IMR-90 (cell line): ENCODE data around the gene AGBL1.

Experiments
- CEBPB ChIP-seq: IDR thresholded peaks from 2 replicates; pipeline ENCODE4 v1.6.1; 2012; ENCODE audit warnings: low read depth, low read length, improper control_type of control experiment
- POLR2A ChIP-seq: IDR thresholded peaks from 2 replicates; pipeline ENCODE4 v1.6.1; 2012; ENCODE audit warnings: mild to moderate bottlenecking, low read depth, low read length
- RFX5 ChIP-seq: IDR thresholded peaks from 2 replicates; pipeline ENCODE4 v1.8.0; 2012; ENCODE audit warnings: low read depth, mild to moderate bottlenecking, low read length, moderate library complexity
- TF ChIP-seq, protein P1 (sequence below): conservative IDR thresholded peaks from 2 replicates; pipeline ENCODE4 v1.5.1; 2012; ENCODE audit warnings: mild to moderate bottlenecking, low read depth, low read length, improper control_type of control experiment

DNA sequence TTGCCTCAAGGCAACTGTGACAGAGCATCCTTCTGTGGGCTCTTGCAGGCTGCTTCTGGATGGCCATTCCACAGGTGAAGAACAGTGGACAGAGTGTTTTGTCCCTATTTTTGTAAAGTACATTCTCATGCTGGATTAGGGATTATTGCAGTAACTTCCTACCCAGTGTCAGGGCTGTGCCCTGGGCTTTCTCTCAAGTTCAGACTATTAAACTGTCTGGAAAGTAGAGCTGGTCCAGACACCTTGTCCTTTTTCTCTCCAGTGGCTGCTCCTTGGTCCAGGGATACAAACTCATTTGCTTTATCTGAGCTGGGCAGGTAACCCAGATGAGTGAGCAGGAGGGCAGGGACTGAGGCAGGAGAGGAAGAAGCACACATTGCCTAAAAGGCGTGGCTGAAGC is 37.4 kb upstream of the AGBL1 start:
- TF ChIP-seq, protein P1, sequence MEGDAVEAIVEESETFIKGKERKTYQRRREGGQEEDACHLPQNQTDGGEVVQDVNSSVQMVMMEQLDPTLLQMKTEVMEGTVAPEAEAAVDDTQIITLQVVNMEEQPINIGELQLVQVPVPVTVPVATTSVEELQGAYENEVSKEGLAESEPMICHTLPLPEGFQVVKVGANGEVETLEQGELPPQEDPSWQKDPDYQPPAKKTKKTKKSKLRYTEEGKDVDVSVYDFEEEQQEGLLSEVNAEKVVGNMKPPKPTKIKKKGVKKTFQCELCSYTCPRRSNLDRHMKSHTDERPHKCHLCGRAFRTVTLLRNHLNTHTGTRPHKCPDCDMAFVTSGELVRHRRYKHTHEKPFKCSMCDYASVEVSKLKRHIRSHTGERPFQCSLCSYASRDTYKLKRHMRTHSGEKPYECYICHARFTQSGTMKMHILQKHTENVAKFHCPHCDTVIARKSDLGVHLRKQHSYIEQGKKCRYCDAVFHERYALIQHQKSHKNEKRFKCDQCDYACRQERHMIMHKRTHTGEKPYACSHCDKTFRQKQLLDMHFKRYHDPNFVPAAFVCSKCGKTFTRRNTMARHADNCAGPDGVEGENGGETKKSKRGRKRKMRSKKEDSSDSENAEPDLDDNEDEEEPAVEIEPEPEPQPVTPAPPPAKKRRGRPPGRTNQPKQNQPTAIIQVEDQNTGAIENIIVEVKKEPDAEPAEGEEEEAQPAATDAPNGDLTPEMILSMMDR = no peak
- TF ChIP-seq CEBPB (no peak), POLR2A (no peak), RFX5 (no peak)
